Fibroblast of the conjunctiva (primary cell): ENCODE data around the gene ARPP21.
"Not testable (repeated sequence)": the region's sequence is repeated elsewhere in the genome, so short reads cannot be mapped to it uniquely, and the experiment has no call there.

Experiments
- DNase-seq: peaks from one replicate; pipeline ENCODE4 v3.0.0-alpha.2; 2010; ENCODE audit warnings: low read depth

Gene ARPP21

DNA sequence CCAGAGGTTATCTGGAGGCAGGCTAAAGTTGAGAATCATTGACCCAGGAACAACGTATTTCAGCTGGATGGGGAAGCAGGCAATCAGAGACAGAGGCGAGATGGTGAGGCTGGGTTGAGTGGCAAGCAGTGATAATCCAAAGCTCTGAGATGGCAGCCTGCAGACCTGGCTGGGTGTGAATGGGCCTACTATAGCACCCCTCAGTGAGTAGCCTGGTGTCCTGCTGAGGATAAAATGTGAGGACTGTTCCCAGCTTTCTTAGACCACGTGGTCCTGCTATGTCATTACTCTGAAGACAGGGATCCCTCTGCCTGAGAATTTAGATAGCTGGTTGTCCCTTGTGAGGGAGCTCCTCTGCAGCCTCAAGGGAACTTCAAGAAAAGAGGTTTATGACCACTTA lies 141.5 kb downstream of the ARPP21 start:
- no peak for DNase-seq

DNA sequence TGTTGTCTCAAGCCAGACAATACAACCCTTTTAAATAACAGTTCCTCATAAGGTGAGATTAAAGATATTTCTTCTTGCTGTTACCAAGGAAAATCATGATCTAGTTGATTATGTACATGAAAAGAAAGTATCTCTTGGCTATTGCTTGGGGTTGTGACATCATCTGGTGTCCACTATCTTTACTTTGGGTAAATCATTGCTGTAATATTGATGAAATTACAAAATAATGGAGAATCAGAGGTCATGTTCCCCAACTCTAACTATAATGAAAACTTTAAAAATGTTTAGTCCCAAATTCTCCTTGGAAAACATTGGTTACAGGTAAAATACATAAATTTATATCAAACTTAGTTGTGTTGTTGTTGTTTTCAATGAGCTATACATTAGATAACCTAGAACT lies 142.2 kb downstream of the ARPP21 start:
- no peak for DNase-seq

DNA sequence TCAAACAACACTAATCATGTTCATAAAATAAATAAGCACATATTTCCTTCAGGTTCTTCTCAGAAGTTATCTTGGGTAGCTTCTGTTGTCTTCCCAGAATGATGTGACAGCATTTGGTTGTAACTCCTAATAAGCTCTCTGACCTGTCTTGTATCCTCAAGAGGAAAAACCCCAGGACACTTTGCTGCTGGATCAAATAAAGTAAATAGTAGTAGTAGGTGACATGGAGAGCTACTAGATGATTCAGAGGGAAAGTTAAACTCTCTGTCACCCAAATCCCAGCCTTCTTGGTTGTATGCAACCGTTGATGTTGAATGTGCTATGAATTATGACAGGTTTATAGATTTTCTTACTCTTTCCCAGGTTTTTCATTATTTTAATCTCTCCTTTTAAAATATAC lies 143.0 kb downstream of the ARPP21 start:
- no peak for DNase-seq

DNA sequence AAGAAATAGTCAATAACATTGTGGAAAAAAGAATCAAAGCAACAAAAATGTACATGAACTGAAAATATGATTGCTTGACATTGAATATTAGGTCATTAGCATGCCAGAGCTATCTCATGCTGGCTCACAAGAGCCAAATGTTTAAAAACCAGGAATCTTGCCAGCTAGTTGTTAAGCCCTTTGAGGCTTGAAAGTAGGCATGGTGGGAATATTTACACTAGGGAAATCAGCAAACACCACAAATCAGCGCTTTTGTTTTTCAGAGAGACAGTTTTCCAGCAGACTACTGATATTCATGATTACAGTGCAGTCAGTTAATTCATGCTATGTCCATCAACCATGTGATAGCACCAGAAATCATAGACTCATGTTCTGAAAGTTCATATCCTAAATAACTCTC lies 144.8 kb downstream of the ARPP21 start:
- no peak for DNase-seq

DNA sequence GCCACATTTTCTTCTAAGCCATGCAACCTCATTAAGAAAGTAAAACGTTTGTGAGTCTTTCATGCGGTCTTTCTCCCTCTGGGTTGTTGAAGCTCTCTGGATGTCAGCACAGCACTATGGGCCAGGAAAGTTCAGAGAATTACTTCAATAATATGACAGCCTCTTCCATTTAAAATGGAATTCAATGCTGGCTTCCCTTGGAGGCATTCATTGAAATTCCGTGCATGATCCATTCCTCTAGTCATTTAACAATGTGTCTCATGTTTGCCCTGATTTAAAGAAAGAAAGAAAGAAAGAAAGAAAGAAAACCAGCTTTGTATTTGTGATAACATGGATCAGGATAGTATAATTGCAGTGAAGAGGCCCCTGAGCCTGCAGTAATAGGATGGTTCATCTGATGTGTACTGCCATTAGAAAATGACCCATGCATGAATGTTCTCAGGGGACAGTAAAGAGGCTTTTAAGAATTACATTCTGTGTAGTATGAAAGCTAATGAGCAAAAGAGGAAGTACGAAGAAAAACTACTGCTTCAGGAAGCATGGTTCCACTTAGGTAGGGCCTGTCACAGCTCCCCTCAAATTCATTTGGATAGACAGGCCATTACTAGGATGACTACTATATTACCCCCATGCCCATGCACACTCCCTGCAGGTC lies 146.0 kb downstream of the ARPP21 start:
- no peak for DNase-seq

DNA sequence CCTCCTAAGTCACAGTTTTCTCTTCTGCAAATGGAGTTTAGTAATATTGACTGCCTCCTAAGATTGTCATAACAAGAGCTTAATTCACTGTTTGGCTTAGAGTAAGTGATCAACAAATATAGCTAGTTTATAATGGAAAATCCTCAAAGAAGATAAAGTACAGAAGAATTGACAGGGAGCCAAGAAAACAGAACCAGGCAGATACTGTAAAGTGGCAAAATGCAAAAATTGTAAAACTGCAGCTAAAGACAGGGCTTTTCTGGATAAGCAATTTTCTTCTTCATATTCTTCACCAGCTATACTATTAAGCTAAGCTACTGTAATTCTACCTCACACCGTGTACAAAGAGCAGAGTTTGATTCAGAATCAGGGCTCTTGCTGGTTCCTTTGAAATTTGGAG lies 148.6 kb downstream of the ARPP21 start:
- no peak for DNase-seq

DNA sequence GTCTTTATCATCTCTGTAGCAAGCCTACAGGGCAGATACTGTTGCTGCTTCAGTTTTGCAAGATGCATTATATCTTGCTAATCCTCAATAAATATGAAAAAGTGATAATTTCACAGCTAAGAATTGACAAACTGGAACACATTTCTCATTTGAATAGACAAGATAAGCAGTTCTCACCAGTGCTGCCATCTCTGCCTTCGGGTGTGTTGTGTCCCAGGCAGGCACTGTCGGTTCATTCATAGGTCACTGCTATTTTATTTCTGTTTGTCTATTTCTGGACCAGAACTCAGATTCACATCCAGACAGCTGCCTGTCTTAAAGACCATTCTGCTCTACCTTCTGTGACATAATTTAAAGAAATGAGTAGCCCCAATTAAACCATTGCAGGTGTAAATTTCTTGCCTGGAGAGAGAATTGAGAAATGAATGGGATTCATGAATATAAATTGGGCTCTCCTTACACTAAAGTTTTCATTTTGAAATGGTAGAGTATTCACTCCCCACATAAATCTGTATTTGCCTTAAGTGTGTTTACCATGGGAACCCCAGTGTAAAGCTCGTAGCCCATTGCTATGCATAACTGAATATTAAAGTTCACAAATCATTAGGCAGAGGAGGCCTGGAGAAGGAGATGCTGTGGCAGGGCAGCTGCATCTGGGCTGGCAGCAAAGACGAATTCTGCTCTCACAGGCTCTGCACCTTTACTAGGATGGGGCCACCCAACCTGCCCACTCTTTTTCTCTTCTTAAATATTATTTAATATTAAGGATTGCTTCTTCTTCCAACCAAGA lies 149.9 kb downstream of the ARPP21 start:
- DNase-seq: no peak

DNA sequence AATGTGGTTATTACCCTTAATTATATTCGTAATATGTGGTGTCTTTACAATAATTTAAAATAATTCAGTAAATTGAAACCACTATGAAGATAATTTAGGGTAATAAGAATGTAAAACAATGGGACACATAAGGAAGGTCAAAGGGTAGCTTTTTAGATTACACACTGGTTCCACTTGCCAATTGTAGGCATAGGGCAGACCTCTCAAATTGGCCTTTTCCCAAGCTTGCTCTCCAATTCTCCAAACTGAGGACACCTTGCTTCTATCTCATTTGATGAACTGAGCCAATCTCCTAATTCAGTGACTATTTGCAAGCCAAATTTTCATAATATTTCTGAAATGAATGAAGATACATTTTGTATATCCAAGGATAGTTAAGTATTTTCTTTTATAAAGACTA lies 151.4 kb downstream of the ARPP21 start:
- no peak for DNase-seq

DNA sequence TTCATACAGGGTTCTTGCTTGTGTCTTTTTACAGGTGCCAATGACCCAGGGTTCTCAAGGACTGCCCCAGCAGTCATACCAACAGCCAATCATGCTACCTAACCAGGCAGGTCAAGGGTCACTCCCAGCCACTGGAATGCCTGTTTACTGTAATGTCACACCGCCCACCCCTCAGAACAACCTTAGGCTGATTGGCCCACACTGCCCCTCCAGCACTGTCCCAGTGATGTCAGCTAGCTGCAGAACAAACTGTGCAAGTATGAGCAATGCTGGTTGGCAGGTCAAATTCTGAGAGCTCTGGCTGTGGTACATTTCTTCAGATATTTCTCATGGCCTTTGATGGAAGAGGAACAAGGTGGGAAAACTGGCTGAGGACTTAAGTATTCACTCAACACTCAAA lies 154.3 kb downstream of the ARPP21 start:
- DNase-seq: no peak

DNA sequence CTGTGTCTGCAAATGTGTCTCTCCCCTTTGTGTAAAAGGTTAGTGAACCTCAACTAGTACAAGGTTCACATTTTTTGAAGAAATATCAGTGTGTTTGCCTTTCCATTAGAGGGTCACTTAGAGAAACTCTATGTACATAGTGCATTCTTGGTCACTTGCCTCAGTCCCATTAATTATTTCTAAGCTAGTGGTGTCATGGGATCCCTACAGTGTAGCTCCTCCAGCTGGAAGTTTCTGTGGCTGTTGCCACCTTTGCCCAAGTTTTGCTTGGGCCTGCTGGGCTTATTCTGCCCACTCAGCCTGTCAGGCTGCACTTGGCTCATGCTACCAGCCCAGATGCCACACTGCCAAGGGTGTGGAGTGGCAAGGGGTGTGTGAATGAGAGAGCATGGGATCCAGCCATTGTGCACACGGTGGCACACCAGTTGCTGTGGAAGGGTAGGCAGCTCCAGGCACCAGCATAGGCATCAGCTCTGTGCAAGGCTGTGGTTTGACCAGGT lies 161.7 kb downstream of the ARPP21 start:
- DNase-seq: no peak

DNA sequence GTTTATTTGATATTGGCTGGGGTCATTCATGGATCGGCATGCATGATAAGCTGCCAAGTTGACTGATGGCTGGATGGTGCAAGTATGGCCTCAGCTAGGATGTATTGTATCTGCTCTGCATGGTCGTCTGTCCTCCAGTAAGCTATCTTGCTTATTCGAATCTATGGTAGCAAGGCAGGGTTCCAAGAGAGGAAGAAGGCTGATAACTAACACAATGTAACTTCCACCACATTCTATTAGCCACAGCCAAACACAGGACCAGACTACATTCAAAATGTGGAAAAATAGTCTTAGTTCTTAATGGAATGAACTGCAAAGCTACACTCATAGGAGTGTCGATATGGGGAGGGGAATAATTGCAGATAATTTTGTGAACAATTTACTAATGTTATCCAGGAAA lies 175.2 kb downstream of the ARPP21 start:
- DNase-seq: no peak

DNA sequence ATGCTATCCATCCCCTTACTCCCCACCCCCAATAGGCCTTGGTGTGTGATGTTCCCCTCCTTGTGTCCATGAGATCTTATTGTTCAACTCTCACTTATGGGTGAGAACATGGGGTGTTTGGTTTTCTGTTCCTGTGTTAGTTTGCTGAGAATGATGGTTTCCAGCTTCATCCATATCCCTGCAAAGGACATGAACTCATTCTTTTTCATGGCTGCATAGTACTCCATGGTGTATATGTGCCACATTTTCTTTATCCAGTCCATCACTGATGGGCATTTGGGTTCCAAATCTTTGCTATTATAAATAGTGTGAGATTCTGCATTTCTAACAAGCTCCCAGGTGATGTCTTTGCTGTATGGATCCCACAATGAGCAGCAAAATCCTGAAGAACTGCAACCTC lies 176.5 kb downstream of the ARPP21 start:
- DNase-seq: not testable (repeated sequence)

DNA sequence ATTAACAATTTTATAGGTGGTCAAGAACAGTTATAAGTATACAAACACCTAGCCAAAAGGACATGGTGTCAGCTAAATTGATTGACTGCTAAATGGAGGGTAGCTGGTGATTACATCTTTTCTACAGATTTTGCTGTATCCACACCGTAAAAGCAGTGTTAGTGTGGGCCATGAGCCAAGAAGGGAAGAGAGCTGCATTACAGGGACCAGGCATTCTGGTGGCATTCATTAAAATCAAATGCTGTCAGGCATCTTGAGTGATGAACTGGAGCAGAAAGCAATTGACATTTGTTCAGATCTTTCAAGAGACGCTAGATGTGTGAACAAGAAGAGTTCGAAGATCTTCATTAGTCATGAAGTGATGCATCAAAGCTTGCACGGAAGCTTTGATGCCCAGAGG lies 177.9 kb downstream of the ARPP21 start:
- DNase-seq: no peak

DNA sequence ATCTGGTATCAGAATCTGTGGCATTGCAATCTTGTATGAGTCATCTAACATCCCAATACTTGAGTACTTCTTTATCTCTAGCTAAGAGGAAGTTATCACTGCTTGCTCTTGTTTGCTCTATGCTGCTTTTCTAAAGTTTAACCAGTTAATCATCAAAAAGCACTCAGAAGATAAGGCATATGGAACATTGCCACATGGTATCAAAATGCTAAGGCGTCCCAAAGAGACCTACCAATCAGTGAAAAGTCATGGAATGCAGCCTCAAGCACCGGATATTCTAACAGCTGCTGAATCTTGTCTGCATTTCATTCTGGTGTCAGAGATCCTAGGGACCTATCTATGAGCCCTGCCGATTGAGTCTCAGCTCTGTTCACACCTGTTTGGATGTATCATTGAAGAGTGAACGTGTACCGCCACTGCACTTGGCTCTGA lies 192.8 kb downstream of the ARPP21 start:
- DNase-seq: no peak
